Esophagus squamous epithelium (tissue), 4 donors: ENCODE results near the gene MAML3.

ENCODE experiments used
- CTCF ChIP-seq, 6 experiments: fragments of 450-650 bp in 4 of 6; fragments of 200-600 bp in 2 of 6; sonication (generic) in 2 of 6; IDR thresholded peaks; one replicate each; pipeline ENCODE4 v1.5.1; 2016 to 2019; ENCODE audit warnings: antibody characterized with exemption in 6 of 6, mild to moderate bottlenecking in 4 of 6, moderate library complexity in 4 of 6
- POLR2A ChIP-seq, 4 donors: fragments of 450-650 bp; IDR thresholded peaks; one replicate each; pipeline ENCODE4 v1.6.1; 2017; ENCODE audit warnings: antibody characterized with exemption in 4 of 4, mild to moderate bottlenecking in 4 of 4, moderate library complexity in 3 of 4

GRCh38 chr4:139779691-139780090 lies 374.3 kb downstream of the MAML3 start:
- TF ChIP-seq CTCF (IDR thresholded peaks at IDR 0.05) (no peak), POLR2A (IDR thresholded peaks at IDR 0.05) (no peak)
